Urinary bladder (tissue), 4 donors: Measurements from ENCODE around the gene SOAT2. TPM values are rescaled to one million over a fixed set of nuclear protein-coding genes. Genes with fewer than 3 reads are reported as not detected.

Experiments
- DNase-seq: peaks from one replicate; pipeline ENCODE4 v3.0.0-alpha.2; 2015; ENCODE audit errors: extremely low spot score
- H3K27ac ChIP-seq: one replicate; pipeline ENCODE4 v1.5.1; 2013; ENCODE audit warnings: low read depth, mild to moderate bottlenecking, moderate library complexity
- H3K36me3 ChIP-seq: one replicate; pipeline ENCODE4 v1.6.1; 2013; ENCODE audit warnings: mild to moderate bottlenecking, moderate library complexity; ENCODE audit not compliant: insufficient read depth
- H3K4me1 ChIP-seq: one replicate; pipeline ENCODE4 v1.6.1; 2013; ENCODE audit warnings: mild to moderate bottlenecking, moderate library complexity; ENCODE audit not compliant: insufficient read depth
- H3K4me3 ChIP-seq: one replicate; pipeline ENCODE4 v1.5.1; 2013; ENCODE audit warnings: low read depth, low read length
- WGBS: extraction: QIAGEN DNeasy Blood & Tissue Kit; methylation state at CpG from one replicate; pipeline ENCODE4 v1.1.7; 2013; 5-methylcytosine and 5-hydroxymethylcytosine counted together
- polyA plus RNA-seq: library from polyadenylated mRNA; stranded (reverse); fragments of 200-250 nt; gene quantifications from one replicate; pipeline ENCODE4 v1.2.3, GENCODE V29; 2013
- total RNA-seq: library from RNA; depleted of rRNA; stranded (reverse); fragments of >200 nt; gene quantifications from one replicate; pipeline ENCODE4 v1.2.3, GENCODE V29; 2014
- donor health status: healthy with polysubstance abuse.
- donor health status: healthy.

SOAT2 gene, protein sequence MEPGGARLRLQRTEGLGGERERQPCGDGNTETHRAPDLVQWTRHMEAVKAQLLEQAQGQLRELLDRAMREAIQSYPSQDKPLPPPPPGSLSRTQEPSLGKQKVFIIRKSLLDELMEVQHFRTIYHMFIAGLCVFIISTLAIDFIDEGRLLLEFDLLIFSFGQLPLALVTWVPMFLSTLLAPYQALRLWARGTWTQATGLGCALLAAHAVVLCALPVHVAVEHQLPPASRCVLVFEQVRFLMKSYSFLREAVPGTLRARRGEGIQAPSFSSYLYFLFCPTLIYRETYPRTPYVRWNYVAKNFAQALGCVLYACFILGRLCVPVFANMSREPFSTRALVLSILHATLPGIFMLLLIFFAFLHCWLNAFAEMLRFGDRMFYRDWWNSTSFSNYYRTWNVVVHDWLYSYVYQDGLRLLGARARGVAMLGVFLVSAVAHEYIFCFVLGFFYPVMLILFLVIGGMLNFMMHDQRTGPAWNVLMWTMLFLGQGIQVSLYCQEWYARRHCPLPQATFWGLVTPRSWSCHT
- total RNA-seq (not detected), polyA plus RNA-seq (0.30 TPM)

DNA sequence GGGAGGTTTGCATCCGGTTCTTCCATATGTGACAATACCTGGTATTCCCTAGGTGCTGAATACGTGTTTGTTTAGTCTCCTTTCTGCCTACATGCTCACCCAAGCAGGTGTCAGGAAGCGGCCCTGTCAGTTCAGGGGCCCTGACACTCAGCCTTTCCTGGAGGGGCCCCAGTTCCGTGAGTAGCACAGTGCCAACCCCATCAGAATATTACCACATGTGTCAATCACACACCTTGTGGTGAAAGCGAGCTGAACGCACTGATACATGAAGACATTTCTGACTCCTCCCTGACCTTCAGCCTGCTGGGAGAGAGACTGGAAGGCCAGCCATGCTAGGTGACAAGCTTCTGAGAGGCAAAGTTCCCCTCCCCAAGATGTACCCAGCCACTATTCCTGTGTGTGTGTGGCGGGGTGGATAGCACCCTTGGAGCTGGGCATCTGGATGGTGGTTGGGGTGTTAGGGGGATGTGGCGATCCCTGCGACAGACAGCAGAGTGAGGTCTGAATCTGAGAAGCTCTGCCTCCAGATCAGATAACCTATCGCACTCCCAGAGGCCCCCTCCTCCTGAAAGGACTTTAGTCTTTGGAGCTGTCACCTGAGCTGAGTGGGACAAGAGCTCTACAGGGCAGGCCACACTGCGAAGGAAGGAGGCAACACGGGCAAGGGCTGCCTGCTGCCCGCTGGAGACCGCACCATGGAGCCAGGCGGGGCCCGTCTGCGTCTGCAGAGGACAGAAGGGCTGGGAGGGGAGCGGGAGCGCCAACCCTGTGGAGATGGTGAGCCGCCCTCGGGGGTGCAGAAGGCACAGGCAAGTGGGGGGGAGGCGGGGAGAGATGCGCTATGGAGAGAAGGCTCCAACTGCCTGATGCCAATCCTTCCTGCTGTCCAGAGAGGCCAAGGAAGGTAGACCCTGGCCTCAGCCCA lies at the start of gene SOAT2:
TSS of gene SOAT2 (plus strand) at position 604 of the 925 bp plus-strand sequence. CDS start at position 696, 92 bp downstream.
- H3K36me3 ChIP-seq = no peaks in the 10 kb centered on the region
- DNase-seq = no peak
- 82% methylated on average over 23 of the region's 23 CpGs for WGBS
- H3K4me3 ChIP-seq = no peak within 1 kb of the TSS
- no peaks in the 10 kb centered on the region for H3K4me1 ChIP-seq
- no peak within 1 kb of the TSS for H3K27ac ChIP-seq

- H3K4me1 ChIP-seq = no peaks in the 10 kb centered on the region
These were observed 49.0 kb upstream of the SOAT2 start for GRCh38 chr12:53054112-53054878.

GRCh38 chr12:53055471-53056266 lies 47.6 kb upstream of the SOAT2 start:
- 86% methylated on average over 15 of the region's 15 CpGs for WGBS
- no peak overlapping the region for H3K4me3 ChIP-seq
- H3K27ac ChIP-seq = no peak overlapping the region
- DNase-seq = no peak
- no peaks in the 10 kb centered on the region for H3K36me3 ChIP-seq
- H3K4me1 ChIP-seq = no peaks in the 10 kb centered on the region

More at GRCh38 chr12:53054112-53054878, 49.0 kb upstream of the SOAT2 start:
- WGBS = 11% methylated on average over 48 of the region's 48 CpGs
- Histone ChIP-seq H3K4me3 (peak overlapping the region; percentile 37), H3K27ac (peak overlapping the region; percentile 85), H3K36me3 (no peaks in the 10 kb centered on the region)
- peak; percentile 92 for DNase-seq

GRCh38 chr12:53056296-53056695 lies 47.0 kb upstream of the SOAT2 start:
- Histone ChIP-seq H3K27ac (no peak overlapping the region), H3K4me1 (no peaks in the 10 kb centered on the region), H3K4me3 (no peak overlapping the region), H3K36me3 (no peaks in the 10 kb centered on the region)
- WGBS = 83% methylated on average over 5 of the region's 5 CpGs
- DNase-seq = no peak

GRCh38 chr12:53056901-53057300 lies 46.4 kb upstream of the SOAT2 start:
- H3K4me3 ChIP-seq = no peak overlapping the region
- no peaks in the 10 kb centered on the region for H3K4me1 ChIP-seq
- no peak overlapping the region for H3K27ac ChIP-seq
- 90% methylated on average over 7 of the region's 7 CpGs for WGBS
- no peaks in the 10 kb centered on the region for H3K36me3 ChIP-seq
- DNase-seq = no peak

DNA sequence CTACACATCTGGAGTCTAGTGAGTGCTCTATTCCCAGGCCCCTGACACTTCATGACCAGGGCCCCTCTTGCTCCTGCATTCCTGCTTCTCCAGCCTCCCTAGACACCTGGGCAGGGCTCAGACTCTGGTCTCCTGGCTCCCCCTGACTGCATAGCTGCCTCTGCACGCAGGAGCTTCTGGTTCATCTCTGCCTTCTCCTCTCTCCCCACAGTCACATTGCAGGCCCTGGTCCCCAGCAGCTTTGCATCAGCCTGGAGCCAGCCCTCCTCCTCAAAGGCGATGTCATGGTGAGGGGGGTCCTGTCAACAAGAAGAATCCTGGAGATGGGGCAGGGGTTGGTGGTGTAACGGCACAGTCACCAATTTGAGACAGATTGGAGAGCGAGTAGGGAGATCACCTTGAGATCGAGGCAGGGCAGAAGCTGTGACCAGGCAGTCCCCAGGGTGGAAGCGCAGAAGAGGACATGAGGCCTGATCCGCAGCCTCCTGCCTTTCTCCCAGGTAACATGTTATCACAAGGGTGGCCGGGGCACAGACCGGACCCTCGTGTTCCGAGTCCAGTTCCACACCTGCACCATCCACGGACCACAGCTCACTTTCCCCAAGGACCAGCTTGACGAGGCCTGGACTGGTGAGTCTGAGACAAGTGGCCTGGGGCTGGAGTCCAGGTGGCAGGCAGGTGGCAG lies 45.3 kb upstream of the SOAT2 start:
- DNase-seq = no peak
- WGBS = 88% methylated on average over 13 of the region's 13 CpGs
- H3K4me1 ChIP-seq = no peaks in the 10 kb centered on the region
- no peaks in the 10 kb centered on the region for H3K36me3 ChIP-seq
- no peak overlapping the region for H3K4me3 ChIP-seq
- no peak overlapping the region for H3K27ac ChIP-seq

DNA sequence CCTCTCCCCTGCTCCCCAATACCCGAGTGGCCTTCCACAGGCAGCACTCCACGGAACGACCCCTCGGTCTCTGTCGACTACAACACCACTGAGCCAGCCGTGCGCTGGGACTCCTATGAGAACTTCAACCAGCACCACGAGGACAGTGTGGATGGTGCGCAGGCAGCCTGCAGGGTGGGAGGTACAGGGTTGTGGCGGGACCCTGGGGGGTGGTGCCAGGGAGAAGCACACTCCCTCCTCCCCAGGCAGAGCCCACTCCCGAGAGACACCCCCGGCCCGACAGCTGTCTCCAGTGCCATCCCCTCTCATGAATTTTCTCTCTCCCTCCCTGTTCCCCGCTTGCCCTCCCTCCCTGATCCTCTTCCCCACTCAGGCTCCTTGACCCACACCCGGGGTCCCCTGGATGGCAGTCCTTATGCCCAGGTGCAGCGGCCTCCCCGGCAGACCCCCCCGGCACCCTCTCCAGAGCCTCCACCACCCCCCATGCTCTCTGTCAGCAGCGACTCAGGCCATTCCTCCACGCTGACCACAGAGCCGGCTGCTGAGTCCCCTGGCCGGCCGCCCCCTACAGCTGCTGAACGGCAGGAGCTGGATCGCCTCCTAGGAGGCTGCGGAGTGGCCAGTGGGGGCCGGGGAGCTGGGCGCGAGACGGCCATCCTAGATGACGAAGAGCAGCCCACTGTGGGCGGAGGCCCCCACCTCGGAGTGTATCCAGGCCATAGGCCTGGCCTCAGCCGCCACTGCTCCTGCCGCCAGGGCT lies 44.4 kb upstream of the SOAT2 start:
- Histone ChIP-seq H3K4me1 (no peaks in the 10 kb centered on the region), H3K36me3 (no peaks in the 10 kb centered on the region), H3K4me3 (no peak overlapping the region), H3K27ac (no peak overlapping the region)
- 76% methylated on average over 35 of the region's 35 CpGs for WGBS
- DNase-seq = no peak

DNA sequence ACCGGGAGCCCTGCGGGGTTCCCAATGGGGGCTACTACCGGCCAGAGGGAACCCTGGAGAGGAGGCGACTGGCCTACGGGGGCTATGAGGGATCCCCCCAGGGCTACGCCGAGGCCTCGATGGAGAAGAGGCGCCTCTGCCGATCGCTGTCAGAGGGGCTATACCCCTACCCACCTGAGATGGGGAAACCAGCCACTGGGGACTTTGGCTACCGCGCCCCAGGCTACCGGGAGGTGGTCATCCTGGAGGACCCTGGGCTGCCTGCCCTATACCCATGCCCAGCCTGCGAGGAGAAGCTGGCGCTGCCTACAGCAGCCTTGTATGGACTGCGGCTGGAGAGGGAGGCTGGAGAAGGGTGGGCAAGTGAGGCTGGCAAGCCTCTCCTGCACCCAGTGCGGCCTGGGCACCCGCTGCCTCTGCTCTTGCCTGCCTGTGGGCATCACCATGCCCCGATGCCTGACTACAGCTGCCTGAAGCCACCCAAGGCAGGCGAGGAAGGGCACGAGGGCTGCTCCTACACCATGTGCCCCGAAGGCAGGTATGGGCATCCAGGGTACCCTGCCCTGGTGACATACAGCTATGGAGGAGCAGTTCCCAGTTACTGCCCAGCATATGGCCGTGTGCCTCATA lies 43.7 kb upstream of the SOAT2 start:
- Histone ChIP-seq H3K4me3 (no peak overlapping the region), H3K4me1 (no peaks in the 10 kb centered on the region), H3K27ac (no peak overlapping the region), H3K36me3 (no peaks in the 10 kb centered on the region)
- no peak for DNase-seq
- WGBS = 90% methylated on average over 24 of the region's 24 CpGs

DNA sequence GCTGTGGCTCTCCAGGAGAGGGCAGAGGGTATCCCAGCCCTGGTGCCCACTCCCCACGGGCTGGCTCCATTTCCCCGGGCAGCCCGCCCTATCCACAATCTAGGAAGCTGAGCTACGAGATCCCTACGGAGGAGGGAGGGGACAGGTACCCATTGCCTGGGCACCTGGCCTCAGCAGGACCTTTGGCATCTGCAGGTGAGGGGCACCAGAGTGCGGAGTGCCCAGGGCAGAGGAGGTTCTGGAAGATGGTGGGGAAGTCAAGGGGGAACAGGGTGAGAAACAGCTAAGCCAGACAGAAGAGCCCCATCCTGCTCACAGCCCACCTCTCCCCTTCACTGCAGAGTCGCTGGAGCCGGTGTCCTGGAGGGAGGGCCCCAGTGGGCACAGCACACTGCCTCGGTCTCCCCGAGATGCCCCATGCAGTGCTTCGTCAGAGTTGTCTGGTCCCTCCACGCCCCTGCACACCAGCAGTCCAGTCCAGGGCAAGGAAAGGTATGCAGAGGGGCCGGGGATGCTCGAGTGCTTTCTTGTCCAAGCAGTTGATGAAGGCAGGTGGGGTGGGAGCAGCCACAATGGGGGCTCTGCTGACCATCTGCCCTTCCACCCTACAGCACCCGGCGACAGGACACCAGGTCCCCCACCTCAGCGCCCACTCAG lies 43.1 kb upstream of the SOAT2 start:
- no peak for DNase-seq
- no peaks in the 10 kb centered on the region for H3K36me3 ChIP-seq
- no peaks in the 10 kb centered on the region for H3K4me1 ChIP-seq
- no peak overlapping the region for H3K27ac ChIP-seq
- WGBS = 83% methylated on average over 17 of the region's 17 CpGs
- no peak overlapping the region for H3K4me3 ChIP-seq

DNA sequence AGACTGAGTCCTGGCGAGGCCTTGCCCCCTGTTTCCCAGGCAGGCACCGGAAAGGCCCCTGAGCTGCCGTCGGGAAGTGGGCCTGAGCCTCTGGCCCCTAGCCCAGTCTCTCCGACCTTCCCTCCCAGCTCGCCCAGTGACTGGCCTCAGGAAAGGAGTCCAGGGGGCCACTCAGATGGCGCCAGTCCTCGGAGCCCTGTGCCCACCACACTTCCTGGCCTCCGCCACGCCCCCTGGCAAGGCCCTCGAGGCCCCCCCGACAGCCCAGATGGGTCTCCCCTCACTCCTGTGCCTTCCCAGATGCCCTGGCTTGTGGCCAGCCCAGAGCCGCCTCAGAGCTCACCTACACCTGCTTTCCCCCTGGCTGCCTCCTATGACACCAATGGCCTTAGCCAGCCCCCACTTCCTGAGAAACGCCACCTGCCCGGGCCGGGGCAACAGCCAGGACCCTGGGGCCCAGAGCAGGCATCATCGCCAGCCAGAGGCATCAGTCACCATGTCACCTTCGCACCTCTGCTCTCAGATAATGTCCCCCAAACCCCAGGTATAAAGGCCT lies 42.5 kb upstream of the SOAT2 start:
- no peak for DNase-seq
- no peaks in the 10 kb centered on the region for H3K4me1 ChIP-seq
- H3K36me3 ChIP-seq = no peaks in the 10 kb centered on the region
- H3K4me3 ChIP-seq = no peak overlapping the region
- WGBS = 64% methylated on average over 18 of the region's 18 CpGs
- H3K27ac ChIP-seq = peak overlapping the region; percentile 18
